PC-3 (cell line): Measurements from ENCODE around the gene SSC4D.

ENCODE experiments used
- EZH2 ChIP-seq: fragments of 300-600 bp; sonication (generic); IDR thresholded peaks from one replicate; pipeline ENCODE4 v1.6.1; 2017; ENCODE audit warnings: antibody characterized with exemption, mild to moderate bottlenecking, low read length; ENCODE audit not compliant: unreplicated experiment
- TF ChIP-seq, protein P1 (sequence below): fragments of 300-600 bp; sonication (generic); conservative IDR thresholded peaks from 2 replicates; pipeline ENCODE4 v1.5.1; 2017; ENCODE audit warnings: antibody characterized with exemption, low read depth, mild to moderate bottlenecking, low read length

DNA sequence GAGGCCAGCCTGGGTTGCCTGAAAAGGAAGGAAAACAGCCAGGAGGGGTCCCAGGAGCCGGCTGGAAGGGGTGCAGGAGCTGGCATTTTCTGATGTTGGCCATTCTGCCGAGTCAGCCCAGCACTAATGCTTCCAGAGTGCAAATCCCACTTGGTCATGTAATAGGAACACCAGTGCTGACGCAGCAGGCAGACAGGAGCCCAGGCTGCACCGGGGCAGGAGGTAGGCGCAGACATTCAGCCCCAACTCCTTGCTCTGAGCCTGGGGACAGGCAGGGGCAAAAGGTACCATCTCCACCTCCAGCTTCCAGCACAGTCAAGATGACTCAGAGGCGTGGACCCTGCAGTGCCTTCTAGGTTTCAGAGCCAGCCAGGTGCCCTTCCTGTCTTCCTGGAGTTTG is 40.5 kb downstream of the SSC4D start:
- TF ChIP-seq, protein P1, sequence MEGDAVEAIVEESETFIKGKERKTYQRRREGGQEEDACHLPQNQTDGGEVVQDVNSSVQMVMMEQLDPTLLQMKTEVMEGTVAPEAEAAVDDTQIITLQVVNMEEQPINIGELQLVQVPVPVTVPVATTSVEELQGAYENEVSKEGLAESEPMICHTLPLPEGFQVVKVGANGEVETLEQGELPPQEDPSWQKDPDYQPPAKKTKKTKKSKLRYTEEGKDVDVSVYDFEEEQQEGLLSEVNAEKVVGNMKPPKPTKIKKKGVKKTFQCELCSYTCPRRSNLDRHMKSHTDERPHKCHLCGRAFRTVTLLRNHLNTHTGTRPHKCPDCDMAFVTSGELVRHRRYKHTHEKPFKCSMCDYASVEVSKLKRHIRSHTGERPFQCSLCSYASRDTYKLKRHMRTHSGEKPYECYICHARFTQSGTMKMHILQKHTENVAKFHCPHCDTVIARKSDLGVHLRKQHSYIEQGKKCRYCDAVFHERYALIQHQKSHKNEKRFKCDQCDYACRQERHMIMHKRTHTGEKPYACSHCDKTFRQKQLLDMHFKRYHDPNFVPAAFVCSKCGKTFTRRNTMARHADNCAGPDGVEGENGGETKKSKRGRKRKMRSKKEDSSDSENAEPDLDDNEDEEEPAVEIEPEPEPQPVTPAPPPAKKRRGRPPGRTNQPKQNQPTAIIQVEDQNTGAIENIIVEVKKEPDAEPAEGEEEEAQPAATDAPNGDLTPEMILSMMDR = no peak
- no peak for TF ChIP-seq EZH2
